Cerebellar cortex (tissue), 1 donor: ENCODE data around the gene OS9.

Experiments
- DNase-seq: peaks from one replicate; pipeline ENCODE4 v3.0.0-alpha.2; 2015; ENCODE audit warnings: low spot score

Gene OS9

GRCh38 chr12:57765698-57766463 is 71.9 kb downstream of the OS9 start:
- no peak for DNase-seq

- DNase-seq = no peak
Observed at GRCh38 chr12:57766464-57767304, 72.8 kb downstream of the OS9 start, which contains the start of gene CYP27B1. TSS of gene CYP27B1 (minus strand) at chr12:57767078. CDS start at chr12:57767041, 37 bp downstream.

GRCh38 chr12:57767305-57767698 is 73.4 kb downstream of the OS9 start:
- no peak for DNase-seq

GRCh38 chr12:57767876-57768275 is 73.9 kb downstream of the OS9 start:
- DNase-seq = no peak

GRCh38 chr12:57769594-57769993 is 75.7 kb downstream of the OS9 start:
- DNase-seq = no peak

GRCh38 chr12:57770734-57771133 is 76.8 kb downstream of the OS9 start:
- DNase-seq = no peak
